HCT116 (cell line): Measurements from ENCODE around the gene KRTAP10-11. TPM values are rescaled to one million over a fixed set of nuclear protein-coding genes. Genes with fewer than 3 reads are reported as not detected.

Source experiments
- ATAC-seq: fragments of 200-7000 bp; cut with Tn5 transposase; 2 replicates; pipeline ENCODE4 v1.9.1; 2020; ENCODE audit warnings: mild to moderate bottlenecking, moderate library complexity
- BruUV-seq: library from RNA; stranded (reverse); fragments of 400-500 nt; replicated peaks from 2 replicates; lab custom pipeline; 2021; lab: Mats Ljungman, UMichigan
- CTCF ChIA-PET: fragments of 300-600 bp; sonication (Branson Sonifier 250); formaldehyde crosslinking; loops from one replicate; lab custom pipeline; 2021; ENCODE audit warnings: antibody characterized with exemption; lab: Charles Lee
- POLR2A ChIA-PET: fragments of 300-600, 350-600 bp; sonication (Branson Sonifier 250); formaldehyde crosslinking; loops from one replicate; lab custom pipeline; 2021; ENCODE audit warnings: antibody characterized with exemption; lab: Charles Lee
- RAD21 ChIA-PET, 2 experiments: fragments of 300-600 bp; sonication (Branson Sonifier 250); formaldehyde crosslinking; loops; one replicate each; lab custom pipeline; 2023; ENCODE audit warnings: low total read pairs in 2 of 2; ENCODE audit not compliant: uncharacterized antibody in 2 of 2, unreplicated experiment in 2 of 2, low non-redundant PET in 1 of 2; lab: Charles Lee
- DNase-seq: peaks from one replicate; pipeline ENCODE4 v3.0.0-alpha.2; 2010; ENCODE audit warnings: low read depth, low spot score
- H2AFZ ChIP-seq: fragments of 200-600 bp; shearing (Covaris generic), sonication (generic); 2 replicates; pipeline ENCODE4 v1.6.1; 2017; ENCODE audit warnings: low read depth, mixed run types, mixed read lengths, antibody characterized with exemption, low read length; ENCODE audit not compliant: poor library complexity, severe bottlenecking
- H3K27ac ChIP-seq: 2 replicates; pipeline ENCODE4 v1.5.1; 2012; ENCODE audit warnings: low read depth, low read length
- H3K27me3 ChIP-seq: fragments of 200-600 bp; sonication (generic); 2 replicates; pipeline ENCODE4 v1.6.1; 2016; ENCODE audit warnings: mixed run types, low read length, mixed read lengths; ENCODE audit not compliant: insufficient read depth
- H3K36me3 ChIP-seq, 2 experiments: fragments of 200-500 bp in 1 of 2; fragments of 200-600 bp in 1 of 2; sonication (Bioruptor generic) in 1 of 2; sonication (generic) in 1 of 2; 2 replicates each; pipeline versions ENCODE4 v1.5.1 to v1.6.1; 2014 to 2016; ENCODE audit warnings: low read length in 2 of 2, inconsistent platforms in 1 of 2, mixed read lengths in 1 of 2, mixed run types in 1 of 2; ENCODE audit not compliant: insufficient read depth in 2 of 2, control insufficient read depth in 1 of 2
- H3K4me1 ChIP-seq, 2 experiments: fragments of 200-600 bp in 1 of 2; sonication (generic) in 1 of 2; 2 replicates each; pipeline versions ENCODE4 v1.5.1 to v1.6.1; 2012 to 2017; ENCODE audit warnings: low read length in 2 of 2, inconsistent platforms in 1 of 2, mild to moderate bottlenecking in 1 of 2, mixed read lengths in 1 of 2, mixed run types in 1 of 2, moderate library complexity in 1 of 2; ENCODE audit not compliant: insufficient read depth in 2 of 2, control insufficient read depth in 1 of 2
- H3K4me2 ChIP-seq: fragments of 200-600 bp; sonication (generic); 2 replicates; pipeline ENCODE4 v1.6.1; 2017; ENCODE audit warnings: mixed run types, low read length, mixed read lengths
- H3K4me3 ChIP-seq, 2 experiments: fragments of 200-600 bp in 1 of 2; sonication (generic) in 1 of 2; replicated peaks in 1 of 2; 2 replicates each; pipeline ENCODE4 v1.5.1; 2011 to 2016; ENCODE audit warnings: low read length in 2 of 2, control low read depth in 1 of 2, low read depth in 1 of 2, mild to moderate bottlenecking in 1 of 2, mixed read lengths in 1 of 2, mixed run types in 1 of 2
- H3K79me2 ChIP-seq: fragments of 200-600 bp; sonication (generic); 2 replicates; pipeline ENCODE4 v1.6.1; 2017; ENCODE audit warnings: mild to moderate bottlenecking, mixed run types, low read length, moderate library complexity, mixed read lengths; ENCODE audit not compliant: insufficient read depth
- H3K9ac ChIP-seq: fragments of 200-600 bp; sonication (generic); 2 replicates; pipeline ENCODE4 v1.6.1; 2016; ENCODE audit warnings: low read length, mixed read lengths
- H3K9me2 ChIP-seq: fragments of 200-600 bp; sonication (generic), shearing (Covaris generic); 2 replicates; pipeline ENCODE4 v1.6.1; 2017; ENCODE audit warnings: mixed run types, mild to moderate bottlenecking, moderate library complexity; ENCODE audit not compliant: insufficient read depth
- H3K9me3 ChIP-seq, 2 experiments: fragments of 200-500 bp in 1 of 2; fragments of 200-600 bp in 1 of 2; sonication (Bioruptor generic) in 1 of 2; sonication (generic) in 1 of 2; 2 replicates each; pipeline ENCODE4 v1.6.1; 2014 to 2017; ENCODE audit warnings: low read length in 2 of 2, mixed read lengths in 2 of 2, inconsistent platforms in 1 of 2, low read depth in 1 of 2, mild to moderate bottlenecking in 1 of 2, mixed run types in 1 of 2, moderate library complexity in 1 of 2; ENCODE audit not compliant: control insufficient read depth in 1 of 2, insufficient read depth in 1 of 2
- H4K20me1 ChIP-seq: fragments of 200-600 bp; sonication (generic), shearing (Covaris generic); 2 replicates; pipeline ENCODE4 v1.6.1; 2017; ENCODE audit warnings: mixed run types, mild to moderate bottlenecking, moderate library complexity; ENCODE audit not compliant: insufficient read depth
- EZH2 ChIP-seq: fragments of 200-600 bp; sonication (generic); IDR thresholded peaks from 2 replicates; pipeline ENCODE4 v1.6.1; 2017; ENCODE audit warnings: antibody characterized with exemption, mixed run types
- EZH2phosphoT487 ChIP-seq: fragments of 200-600 bp; IDR thresholded peaks from 2 replicates; pipeline ENCODE4 v1.6.1; 2018; ENCODE audit warnings: antibody characterized with exemption, borderline replicate concordance
- JUND ChIP-seq: IDR thresholded peaks from 2 replicates; pipeline ENCODE4 v1.6.1; 2012
- POLR2AphosphoS5 ChIP-seq: IDR thresholded peaks from 2 replicates; pipeline ENCODE4 v1.6.1; 2011; ENCODE audit warnings: mild to moderate bottlenecking, low read depth, low read length, moderate library complexity
- TCF7L2 ChIP-seq: IDR thresholded peaks from 2 replicates; pipeline ENCODE4 v1.7.0; 2011; ENCODE audit warnings: borderline replicate concordance, inconsistent platforms; ENCODE audit not compliant: insufficient read depth, insufficient read length; ENCODE audit errors: extremely low read depth
- YY1 ChIP-seq: IDR thresholded peaks from 2 replicates; pipeline ENCODE4 v1.6.1; 2011; ENCODE audit warnings: low read length, low read depth, moderate library complexity, mild to moderate bottlenecking; ENCODE audit not compliant: insufficient replicate concordance; ENCODE audit errors: extremely low read depth
- intact Hi-C: fragments of 100-400 bp; cut with micrococcal nuclease; formaldehyde crosslinking; loops from 2 replicates; pipeline ENCODE4 v1.10.0; 2022
- total RNA-seq: library from RNA; stranded (reverse); gene quantifications from one replicate; pipeline ENCODE4 v1.2.1, GENCODE V29; 2021; ENCODE audit not compliant: unreplicated experiment
- TF ChIP-seq, protein P1 (sequence below): IDR thresholded peaks from 2 replicates; pipeline ENCODE4 v1.6.1; 2011; ENCODE audit warnings: mild to moderate bottlenecking, low read length, moderate library complexity; ENCODE audit not compliant: insufficient replicate concordance; ENCODE audit errors: extremely low read depth
- TF ChIP-seq, protein P2 (sequence below): IDR thresholded peaks from 2 replicates; pipeline ENCODE4 v1.6.1; 2012

The KRTAP10-11 gene
- total RNA-seq, 1 experiment from 2014 or later, result not detected

GRCh38 chr21:44630440-44630839 lies 15.8 kb upstream of the KRTAP10-11 start:
- no peaks in the 10 kb centered on the region for H3K4me1 ChIP-seq
- ChIA-PET POLR2A (no interaction called here), RAD21 (no interaction called here), CTCF (no interaction called here)
- ATAC-seq (no peak), DNase-seq (no peak)
- TF ChIP-seq POLR2AphosphoS5 (no peak), TCF7L2 (no peak), YY1 (no peak), EZH2 (no peak), JUND (no peak), EZH2phosphoT487 (no peak)
- TF ChIP-seq, protein P1, sequence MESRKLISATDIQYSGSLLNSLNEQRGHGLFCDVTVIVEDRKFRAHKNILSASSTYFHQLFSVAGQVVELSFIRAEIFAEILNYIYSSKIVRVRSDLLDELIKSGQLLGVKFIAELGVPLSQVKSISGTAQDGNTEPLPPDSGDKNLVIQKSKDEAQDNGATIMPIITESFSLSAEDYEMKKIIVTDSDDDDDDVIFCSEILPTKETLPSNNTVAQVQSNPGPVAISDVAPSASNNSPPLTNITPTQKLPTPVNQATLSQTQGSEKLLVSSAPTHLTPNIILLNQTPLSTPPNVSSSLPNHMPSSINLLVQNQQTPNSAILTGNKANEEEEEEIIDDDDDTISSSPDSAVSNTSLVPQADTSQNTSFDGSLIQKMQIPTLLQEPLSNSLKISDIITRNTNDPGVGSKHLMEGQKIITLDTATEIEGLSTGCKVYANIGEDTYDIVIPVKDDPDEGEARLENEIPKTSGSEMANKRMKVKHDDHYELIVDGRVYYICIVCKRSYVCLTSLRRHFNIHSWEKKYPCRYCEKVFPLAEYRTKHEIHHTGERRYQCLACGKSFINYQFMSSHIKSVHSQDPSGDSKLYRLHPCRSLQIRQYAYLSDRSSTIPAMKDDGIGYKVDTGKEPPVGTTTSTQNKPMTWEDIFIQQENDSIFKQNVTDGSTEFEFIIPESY, result no peak
- TF ChIP-seq, protein P2, sequence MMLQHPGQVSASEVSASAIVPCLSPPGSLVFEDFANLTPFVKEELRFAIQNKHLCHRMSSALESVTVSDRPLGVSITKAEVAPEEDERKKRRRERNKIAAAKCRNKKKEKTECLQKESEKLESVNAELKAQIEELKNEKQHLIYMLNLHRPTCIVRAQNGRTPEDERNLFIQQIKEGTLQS, result no peak
- H3K9me2 ChIP-seq, result no peaks in the 10 kb centered on the region
- no peak overlapping the region for H3K4me3 ChIP-seq
- intact Hi-C loops, result no loop called here
- no peaks in the 10 kb centered on the region for H4K20me1 ChIP-seq
- peaks cover 0 to 3% of the 10 kb centered on the region in 2 experiments; a peak in 1 of 4 replicates for H3K9me3 ChIP-seq
- H3K27me3 ChIP-seq, result no peaks in the 10 kb centered on the region
- no peaks in the 10 kb centered on the region for H3K36me3 ChIP-seq
- BruUV-seq, result no TSS peak
- no peak overlapping the region for H2AFZ ChIP-seq
- H3K4me2 ChIP-seq, result no peak overlapping the region
- no peak overlapping the region for H3K9ac ChIP-seq
- H3K27ac ChIP-seq, result no peak overlapping the region
- no peaks in the 10 kb centered on the region for H3K79me2 ChIP-seq
